Stimulated activated CD4-positive, alpha-beta T cell treated with anti-CD3 and anti-CD28 coated beads, TNF-alpha, amount 100 ng/mL, for 4 hours (primary cell): ENCODE results near the gene PF4V1.

Experiments used
- DNase-seq, 3 experiments: peaks; one replicate each; pipeline ENCODE4 v3.0.0-alpha.2; 2020; ENCODE audit warnings: low read depth in 3 of 3

Gene PF4V1

GRCh38 chr4:73847526-73848182 lies 5.4 kb upstream of the PF4V1 start:
- no peak for DNase-seq

- no peak for DNase-seq
These were observed 4.8 kb upstream of the PF4V1 start for GRCh38 chr4:73848183-73848777.

- no peak for DNase-seq
These were observed 2.7 kb upstream of the PF4V1 start for GRCh38 chr4:73850261-73850970.

- no peak for DNase-seq
These were observed 1.8 kb upstream of the PF4V1 start for GRCh38 chr4:73851293-73851692.

- DNase-seq, result no peak
These were observed 325 bp upstream of the PF4V1 start for GRCh38 chr4:73852771-73853170.

GRCh38 chr4:73853718-73854473 lies 800 bp downstream of the PF4V1 start:
- no peak for DNase-seq

GRCh38 chr4:73855406-73855805 lies 2.3 kb downstream of the PF4V1 start:
- no peak for DNase-seq

GRCh38 chr4:73856518-73856917 lies 3.4 kb downstream of the PF4V1 start:
- no peak for DNase-seq

- no peak for DNase-seq
These were observed 6.6 kb downstream of the PF4V1 start for GRCh38 chr4:73859614-73860088.

- no peak for DNase-seq
These were observed 7.1 kb downstream of the PF4V1 start for GRCh38 chr4:73860181-73860580.

GRCh38 chr4:73860917-73861316 lies 7.8 kb downstream of the PF4V1 start:
- DNase-seq, result no peak

GRCh38 chr4:73862322-73862721 lies 9.2 kb downstream of the PF4V1 start:
- no peak for DNase-seq

- no peak for DNase-seq
These were observed 11.3 kb downstream of the PF4V1 start for GRCh38 chr4:73864365-73864764.

- no peak for DNase-seq
These were observed 11.9 kb downstream of the PF4V1 start for GRCh38 chr4:73864961-73865360.

- DNase-seq, result no peak
These were observed 12.5 kb downstream of the PF4V1 start for GRCh38 chr4:73865431-73866096.

- no peak for DNase-seq
These were observed 13.2 kb downstream of the PF4V1 start for GRCh38 chr4:73866246-73866645.

GRCh38 chr4:73867783-73868182 lies 14.7 kb downstream of the PF4V1 start:
- no peak for DNase-seq

- DNase-seq, result no peak
These were observed 15.4 kb downstream of the PF4V1 start for GRCh38 chr4:73868206-73869129.

GRCh38 chr4:73869130-73870055 lies 16.3 kb downstream of the PF4V1 start, which contains the start of gene CXCL1:
Gene CXCL1 (plus strand): TSS chr4:73869393. CDS start chr4:73869471, 78 bp downstream.
- DNase-seq, result no peak
